GM19467 (cell line): Measurements from ENCODE around the gene OR1L8.
"Not testable (repeated sequence)": the region's sequence is repeated elsewhere in the genome, so short reads cannot be mapped to it uniquely, and the experiment has no call there.

Experiments
- ATAC-seq: cut with Tn5 transposase; IDR thresholded peaks from one replicate; pipeline ENCODE4 v1.9.1; 2021; ENCODE audit warnings: mild to moderate bottlenecking, moderate library complexity; ENCODE audit not compliant: unreplicated experiment

Gene OR1L8

GRCh38 chr9:122583284-122583683, at the start of gene OR1L8:
OR1L8 (minus strand) TSS chr9:122583384; CDS start chr9:122568477, 14,907 bp downstream.
- ATAC-seq, result not testable (repeated sequence)

GRCh38 chr9:122619996-122620395, 36.8 kb upstream of the OR1L8 start:
- ATAC-seq, result no peak

GRCh38 chr9:122614362-122614761, 31.2 kb upstream of the OR1L8 start, which contains the start of gene OR1Q1:
OR1Q1 (plus strand) TSS chr9:122614738; CDS start chr9:122614738, 0 bp downstream.
- no peak for ATAC-seq

- ATAC-seq, result no peak
Observed at GRCh38 chr9:122609804-122610203, 26.6 kb upstream of the OR1L8 start.

- ATAC-seq, result no peak
Observed at GRCh38 chr9:122606587-122606986, 23.4 kb upstream of the OR1L8 start.

- no peak for ATAC-seq
Observed at GRCh38 chr9:122605691-122606090, 22.5 kb upstream of the OR1L8 start.

- ATAC-seq, result no peak
Observed at GRCh38 chr9:122580360-122580759, 2.8 kb downstream of the OR1L8 start.

GRCh38 chr9:122579874-122580273, 3.3 kb downstream of the OR1L8 start:
- no peak for ATAC-seq

GRCh38 chr9:122572456-122572855, 10.7 kb downstream of the OR1L8 start:
- no peak for ATAC-seq

GRCh38 chr9:122567901-122568300, 15.3 kb downstream of the OR1L8 start:
- no peak for ATAC-seq

GRCh38 chr9:122562134-122562760, 20.9 kb downstream of the OR1L8 start:
- ATAC-seq, result no peak

- ATAC-seq, result no peak
Observed at GRCh38 chr9:122561446-122561845, 21.7 kb downstream of the OR1L8 start.

- ATAC-seq, result no peak
Observed at GRCh38 chr9:122552812-122553211, 30.4 kb downstream of the OR1L8 start, which contains the start of gene OR1N2. OR1N2 (plus strand) TSS chr9:122553112; CDS start chr9:122553212, 100 bp downstream.

GRCh38 chr9:122551371-122551770, 31.8 kb downstream of the OR1L8 start:
- no peak for ATAC-seq

GRCh38 chr9:122546196-122546595, 37.0 kb downstream of the OR1L8 start:
- ATAC-seq, result no peak

- no peak for ATAC-seq
Observed at GRCh38 chr9:122538757-122539156, 44.4 kb downstream of the OR1L8 start.

GRCh38 chr9:122537066-122537465, 46.1 kb downstream of the OR1L8 start:
- not testable (repeated sequence) for ATAC-seq

GRCh38 chr9:122536134-122536533, 47.0 kb downstream of the OR1L8 start:
- ATAC-seq, result no peak

- not testable (repeated sequence) for ATAC-seq
Observed at GRCh38 chr9:122531157-122531556, 52.0 kb downstream of the OR1L8 start.

- no peak for ATAC-seq
Observed at GRCh38 chr9:122527193-122527592, 56.0 kb downstream of the OR1L8 start, which contains the start of gene OR1N1. OR1N1 (minus strand) TSS chr9:122527293; CDS start chr9:122527293, 0 bp downstream.

- ATAC-seq, result no peak
Observed at GRCh38 chr9:122526602-122527001, 56.6 kb downstream of the OR1L8 start.

- ATAC-seq, result no peak
Observed at GRCh38 chr9:122519376-122519775, 63.8 kb downstream of the OR1L8 start.

- no peak for ATAC-seq
Observed at GRCh38 chr9:122518841-122519240, 64.3 kb downstream of the OR1L8 start, which contains the start of gene OR1J4. OR1J4 (plus strand) TSS chr9:122519141; CDS start chr9:122519141, 0 bp downstream.
